Kidney (tissue), 14 donors: Measurements from ENCODE around the gene SPOUT1. TPM values are rescaled to one million over a fixed set of nuclear protein-coding genes. Genes with fewer than 3 reads are reported as not detected.
"Not testable (repeated sequence)": the region's sequence is repeated elsewhere in the genome, so short reads cannot be mapped to it uniquely, and the experiment has no call there.

Source experiments
- DNase-seq, 5 donors: peaks; one replicate each; pipeline ENCODE4 v3.0.0-alpha.2; 2013 to 2020
- FAIRE-seq: peaks from 2 replicates; lab custom pipeline; 2012; peaks lifted over from hg19 to GRCh38; lab: Jason Lieb, UNC
- H3K27ac ChIP-seq, 2 donors: one replicate each; pipeline ENCODE4 v1.7.0; 2013; ENCODE audit warnings: low read depth in 2 of 2, low read length in 2 of 2, inconsistent platforms in 1 of 2
- H3K27me3 ChIP-seq: one replicate; pipeline ENCODE4 v1.7.1; 2013; ENCODE audit warnings: low read length, inconsistent platforms; ENCODE audit not compliant: control insufficient read depth, insufficient read depth
- H3K36me3 ChIP-seq, 3 donors: one replicate each; pipeline versions ENCODE4 v1.7.0 to v1.7.1; 2013; ENCODE audit warnings: low read length in 3 of 3, control low read depth in 1 of 3, inconsistent platforms in 1 of 3; ENCODE audit not compliant: insufficient read depth in 3 of 3, control insufficient read depth in 2 of 3
- H3K4me1 ChIP-seq, 3 donors: one replicate each; pipeline versions ENCODE4 v1.7.0 to v1.7.1; 2013; ENCODE audit warnings: low read length in 3 of 3, inconsistent platforms in 1 of 3, low read depth in 1 of 3; ENCODE audit not compliant: control insufficient read depth in 2 of 3, insufficient read depth in 2 of 3
- H3K4me3 ChIP-seq, 3 donors: one replicate each; pipeline versions ENCODE4 v1.7.0 to v1.8.1; 2013; ENCODE audit warnings: low read length in 3 of 3, control low read depth in 1 of 3, inconsistent platforms in 1 of 3
- H3K9ac ChIP-seq, 3 donors: one replicate each; pipeline versions ENCODE4 v1.7.0 to v1.7.1; 2013; ENCODE audit warnings: low read length in 3 of 3, control low read depth in 1 of 3, inconsistent platforms in 1 of 3
- H3K9me3 ChIP-seq, 3 donors: one replicate each; pipeline versions ENCODE4 v1.7.0 to v1.7.1; 2013; ENCODE audit warnings: low read length in 3 of 3, control low read depth in 1 of 3, inconsistent platforms in 1 of 3; ENCODE audit not compliant: control insufficient read depth in 2 of 3, insufficient read depth in 1 of 3
- CTCF ChIP-seq: IDR thresholded peaks from 3 replicates; pipeline ENCODE4 v1.5.1; 2012; ENCODE audit warnings: mild to moderate bottlenecking, moderate library complexity, borderline replicate concordance; ENCODE audit not compliant: insufficient read depth; ENCODE audit errors: extremely low read depth
- intact Hi-C: fragments of 100-400 bp; cut with DNase I; formaldehyde crosslinking; loops from one replicate; pipeline ENCODE4 v1.11.1; 2022
- polyA plus RNA-seq: library from polyadenylated mRNA; stranded (reverse); fragments of 350-450 nt; fragmentation: Illumina TruSeq; extraction: RNeasy Lipid Tissue Mini Kit (QIAGEN cat#74804); gene quantifications from one replicate; pipeline ENCODE4 v1.2.3, GENCODE V29; 2014; ENCODE audit warnings: low read depth, low replicate concordance; ENCODE audit not compliant: insufficient read depth
- total RNA-seq: library from RNA; stranded (reverse); fragmentation: NEBNext Ultra II Directional; extraction: Animal tissue kit (Norgen Biotek cat#: 25700); gene quantifications from one replicate; pipeline ENCODE4 v1.2.1, GENCODE V29; 2021
- donor health status: control.
- donor health status: control.
- donor health status: control.
- donor health status: control.
- donor health status: control.
- donor health status: DM: yes; HTN: yes; CAD: no.
- donor health status: Normal renal cell carcinoma (clear cell type).

The SPOUT1 gene
- total and polyA plus RNA-seq, 2 donors from 2014 or later, result 42.0 to 56.8 TPM

- H3K4me3 ChIP-seq, result no peak overlapping the region
- DNase-seq, result no peak
- H3K27me3 ChIP-seq, result no peaks in the 10 kb centered on the region
- H3K9me3 ChIP-seq, result no peaks in the 10 kb centered on the region
- H3K27ac ChIP-seq, result no peak overlapping the region
- H3K4me1 ChIP-seq, result no peaks in the 10 kb centered on the region
- intact Hi-C loops, result no loop called here
- peaks cover 3 to 59% (median 36%) of the 10 kb centered on the region in 3 donors for H3K36me3 ChIP-seq
- no peak overlapping the region for H3K9ac ChIP-seq
- FAIRE-seq, result no peak
- TF ChIP-seq CTCF, result no peak
Measured at GRCh38 chr9:128802482-128802881, 27.1 kb downstream of the SPOUT1 start.

DNA sequence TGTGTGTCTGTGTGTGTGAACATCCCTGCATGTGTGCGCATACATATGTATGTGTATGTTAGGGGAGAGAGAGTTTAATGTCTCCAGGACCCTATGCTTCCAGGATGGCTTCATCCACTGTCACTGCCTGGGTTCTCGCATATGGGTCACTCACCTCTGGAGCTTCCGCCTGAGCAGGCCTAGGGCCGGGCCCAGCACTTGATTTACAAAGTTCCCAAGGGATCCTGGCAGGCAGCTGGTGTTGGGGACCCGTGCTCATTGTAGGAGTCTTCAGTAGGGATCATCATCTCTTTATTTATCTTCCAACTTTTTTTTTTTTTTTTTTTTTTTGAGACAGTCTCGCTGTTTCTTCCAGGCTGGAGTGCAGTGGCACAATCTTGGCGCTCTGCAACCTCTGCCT lies 29.5 kb downstream of the SPOUT1 start:
- FAIRE-seq, result no peak
- intact Hi-C loops, result no loop called here
- H3K4me3 ChIP-seq, result no peak overlapping the region

GRCh38 chr9:128798896-128799295 lies 30.7 kb downstream of the SPOUT1 start:
- Histone ChIP-seq H3K4me1 (peaks cover 0 to under 1% (median 0%) of the 10 kb centered on the region in 3 donors), H3K36me3 (peaks cover 3 to 38% (median 33%) of the 10 kb centered on the region in 3 donors), H3K9me3 (no peaks in the 10 kb centered on the region), H3K27me3 (no peaks in the 10 kb centered on the region), H3K9ac (no peak overlapping the region), H3K27ac (no peak overlapping the region), H3K4me3 (no peak overlapping the region)
- FAIRE-seq (no peak), DNase-seq (no peak)
- intact Hi-C loops, result no loop called here
- no peak for TF ChIP-seq CTCF

More for the DNA sequence above, 29.5 kb downstream of the SPOUT1 start:
- DNase-seq, result no peak
- no peaks in the 10 kb centered on the region for H3K9me3 ChIP-seq
- no peak overlapping the region for H3K9ac ChIP-seq
- TF ChIP-seq CTCF, result no peak
- H3K27ac ChIP-seq, result no peak overlapping the region
- no peaks in the 10 kb centered on the region for H3K4me1 ChIP-seq
- no peaks in the 10 kb centered on the region for H3K27me3 ChIP-seq
- peaks cover 3 to 46% (median 36%) of the 10 kb centered on the region in 3 donors for H3K36me3 ChIP-seq

DNA sequence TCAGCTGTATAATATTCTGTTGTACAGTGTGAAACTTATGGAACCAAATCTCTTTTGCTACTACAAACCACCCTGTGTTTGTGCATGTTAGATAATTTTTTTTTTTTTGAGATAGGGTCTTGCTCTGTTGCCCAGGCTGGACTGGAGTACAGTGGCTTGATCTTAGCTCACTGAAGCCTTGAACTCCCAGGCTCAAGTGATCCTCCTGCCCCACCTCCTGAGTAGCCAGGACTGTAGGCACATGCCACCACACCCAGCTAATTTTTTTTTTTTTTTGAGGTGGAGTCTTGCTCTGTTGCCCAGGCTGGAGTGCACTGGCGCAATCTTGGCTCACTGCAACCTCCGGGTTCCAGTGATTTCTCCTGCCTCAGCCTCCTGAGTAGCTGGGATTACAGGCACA lies 34.6 kb downstream of the SPOUT1 start:
- intact Hi-C loops, H3K9me3 ChIP-seq, DNase-seq, H3K4me1 ChIP-seq, H3K9ac ChIP-seq, H3K27ac ChIP-seq, H3K4me3 ChIP-seq, FAIRE-seq, H3K27me3 ChIP-seq: not testable (repeated sequence)
- H3K36me3 ChIP-seq, result peaks cover 3 to 46% (median 35%) of the 10 kb centered on the region in 3 donors
